ENCODE results near the gene ZNF672.

ZNF672 gene

GRCh38 chr1:248890549-248891498 is 52.8 kb downstream of the ZNF672 start:
- DNase-seq = no peak

- no peak for DNase-seq
Observed at GRCh38 chr1:248891758-248892157, 53.7 kb downstream of the ZNF672 start.

GRCh38 chr1:248892590-248892989 is 54.6 kb downstream of the ZNF672 start:
- DNase-seq = no peak

GRCh38 chr1:248894837-248895236 is 56.8 kb downstream of the ZNF672 start:
- DNase-seq = no peak

GRCh38 chr1:248897412-248898337 is 59.7 kb downstream of the ZNF672 start:
- DNase-seq = no peak

Data from fibroblast of skin of back (primary cell).